ENCODE measurements around the gene AFP.

GRCh38 chr4:73429826-73430587, 6.0 kb upstream of the AFP start:
- TF ChIP-seq CTCF (IDR thresholded peaks at IDR 0.05) (no peak), POLR2A (IDR thresholded peaks at IDR 0.05) (no peak)
